Muscle of leg (tissue), 11 donors: ENCODE data around the gene BEST1. TPM values are rescaled to one million over a fixed set of nuclear protein-coding genes. Genes with fewer than 3 reads are reported as not detected.
A peak's percentile ranks its signal among the peaks of the same experiment; 100 is the strongest.

Source experiments
- DNase-seq: peaks from one replicate; pipeline ENCODE4 v3.0.0; 2013
- H3K27ac ChIP-seq: one replicate; pipeline ENCODE4 v1.5.1; 2013; ENCODE audit warnings: mild to moderate bottlenecking, low read length, control low read depth
- H3K27me3 ChIP-seq: one replicate; pipeline ENCODE4 v1.6.1; 2013; ENCODE audit warnings: low read length; ENCODE audit not compliant: control insufficient read depth, insufficient read depth
- H3K36me3 ChIP-seq: one replicate; pipeline ENCODE4 v1.6.1; 2013; ENCODE audit warnings: low read length; ENCODE audit not compliant: control insufficient read depth, insufficient read depth
- H3K4me1 ChIP-seq: one replicate; pipeline ENCODE4 v1.6.1; 2013; ENCODE audit warnings: low read length; ENCODE audit not compliant: control insufficient read depth, insufficient read depth
- H3K4me3 ChIP-seq: one replicate; pipeline ENCODE4 v1.5.1; 2013; ENCODE audit warnings: low read length, control low read depth
- H3K9me3 ChIP-seq: replicated peaks from 2 replicates; pipeline ENCODE4 v1.6.1; 2013; ENCODE audit warnings: low read depth, low read length; ENCODE audit not compliant: control insufficient read depth
- WGBS: methylation state at CpG from one replicate; pipeline ENCODE4 v1.1.5; 2013; ENCODE audit warnings: missing lambda C conversion rate; ENCODE audit not compliant: insufficient coverage; 5-methylcytosine and 5-hydroxymethylcytosine counted together
- polyA plus RNA-seq, 8 donors: library from polyadenylated mRNA; unstranded; fragments of 120-200 nt; gene quantifications; one replicate each; pipeline versions ENCODE4 v1.2.1 to v1.2.3, GENCODE V29; 2013; ENCODE audit warnings: inconsistent platforms in 1 of 8, low replicate concordance in 1 of 8; ENCODE audit not compliant: insufficient read length in 8 of 8, insufficient read depth in 1 of 8
- total RNA-seq: library from RNA; stranded (reverse); fragments of 120-200 nt; gene quantifications from one replicate; pipeline ENCODE4 v1.2.4, GENCODE V29; 2013

Gene BEST1
- total and polyA plus RNA-seq, 9 donors, result 1.6 to 4.2 (median 3.8) TPM

DNA sequence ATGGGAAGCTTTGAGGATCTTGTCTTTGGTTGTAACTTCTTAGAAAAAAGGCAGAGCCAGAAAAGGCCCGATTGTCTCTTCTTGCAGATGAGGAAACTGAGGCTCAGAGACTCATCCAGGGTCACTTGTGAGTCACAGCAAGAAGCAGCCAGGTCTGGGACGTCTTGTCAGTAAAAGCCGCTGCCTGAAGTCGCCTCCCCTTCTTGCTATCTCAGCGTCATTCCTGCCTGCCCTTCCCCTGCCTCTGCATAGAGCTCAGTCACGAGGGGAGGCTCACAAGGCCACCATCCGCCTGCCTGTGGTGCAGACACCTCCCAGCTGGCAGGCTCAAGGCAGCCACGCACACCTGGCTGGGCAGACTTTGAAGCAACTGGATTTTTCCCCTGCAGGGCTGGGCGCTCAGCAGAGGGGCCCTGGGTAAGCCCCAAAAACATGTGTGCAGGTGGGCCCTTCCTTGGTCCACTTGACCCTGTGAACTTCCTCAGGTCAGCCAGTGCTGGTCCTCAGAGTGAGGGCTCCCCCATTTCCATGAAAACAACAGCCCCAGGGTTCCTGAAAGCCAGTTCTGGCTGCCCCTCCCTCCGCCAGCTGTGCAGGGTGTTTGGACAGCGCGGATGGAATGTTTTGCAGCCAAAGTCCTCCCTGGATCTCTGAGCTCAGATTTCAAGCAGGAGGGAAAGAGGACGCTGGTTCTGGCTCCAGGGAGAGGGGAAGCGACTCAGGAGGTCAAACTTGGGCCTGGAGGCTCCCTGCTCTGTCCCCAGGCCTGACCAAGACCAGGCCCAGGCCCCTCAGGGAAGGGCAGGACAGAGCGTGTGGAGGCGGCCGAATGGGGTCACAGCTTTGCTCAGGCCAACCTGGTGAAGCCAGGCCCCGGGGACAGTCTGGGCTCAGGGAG is 26.7 kb upstream of the BEST1 start:
- Histone ChIP-seq H3K4me1 (peaks cover 69% of the 10 kb centered on the region), H3K27me3 (no peaks in the 10 kb centered on the region), H3K27ac (peak overlapping the region; percentile 99), H3K36me3 (no peaks in the 10 kb centered on the region), H3K9me3 (no peaks in the 10 kb centered on the region), H3K4me3 (no peak overlapping the region)
- DNase-seq, result peak; percentile 98
- 3% methylated on average over 15 of the region's 18 CpGs for WGBS

DNA sequence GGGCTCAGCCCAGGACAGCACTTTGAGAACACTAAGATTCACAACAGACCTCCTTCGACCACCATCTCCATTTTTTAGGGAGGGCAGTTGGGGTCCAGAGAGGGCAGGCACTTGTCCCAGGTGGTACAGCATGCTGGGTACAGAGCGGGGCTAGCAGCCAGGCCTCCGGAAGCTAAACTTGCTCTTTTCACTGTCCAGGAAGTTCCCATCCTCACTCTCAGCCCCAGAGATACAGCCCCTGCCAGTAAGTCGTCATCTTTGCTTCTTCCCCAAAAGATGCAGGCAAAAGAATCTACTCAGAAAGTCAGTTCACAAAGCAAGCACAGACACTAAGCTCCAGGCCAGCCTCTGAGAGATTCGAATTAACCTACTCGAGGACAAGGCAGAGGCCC is 26.1 kb upstream of the BEST1 start:
- H3K36me3 ChIP-seq, result no peaks in the 10 kb centered on the region
- H3K4me1 ChIP-seq, result peaks cover 63% of the 10 kb centered on the region
- peak; percentile 90 for DNase-seq
- no peaks in the 10 kb centered on the region for H3K9me3 ChIP-seq
- 13% methylated on average over 6 of the region's 6 CpGs for WGBS
- no peaks in the 10 kb centered on the region for H3K27me3 ChIP-seq
- no peak overlapping the region for H3K4me3 ChIP-seq
- peak overlapping the region; percentile 99 for H3K27ac ChIP-seq

DNA sequence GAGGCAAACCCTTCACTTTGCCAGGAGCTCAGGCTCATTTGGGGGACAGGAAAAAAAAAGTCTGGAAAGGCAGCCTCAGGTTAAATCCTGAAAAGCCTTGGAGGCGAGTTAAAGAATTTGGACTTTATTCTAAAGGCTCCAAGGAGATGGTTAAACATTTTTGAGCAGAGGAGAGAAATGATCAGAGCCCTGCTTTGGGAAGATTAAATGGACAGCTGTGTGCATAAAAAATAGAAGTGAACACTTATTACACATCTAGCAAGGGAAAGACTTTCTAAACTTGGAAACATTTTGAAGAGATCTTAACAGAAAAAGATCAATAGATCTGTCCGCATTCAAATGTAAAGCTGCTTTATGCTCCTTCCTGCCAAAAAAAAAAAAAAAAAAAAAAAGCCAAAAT is 24.4 kb upstream of the BEST1 start:
- Histone ChIP-seq H3K36me3 (no peaks in the 10 kb centered on the region), H3K27ac (peak overlapping the region; percentile 99), H3K4me1 (peaks cover 49% of the 10 kb centered on the region), H3K9me3 (no peaks in the 10 kb centered on the region), H3K27me3 (no peaks in the 10 kb centered on the region), H3K4me3 (no peak overlapping the region)
- DNase-seq, result peak; percentile 78
- WGBS, result no CpG with 5 or more reads among the region's 2 CpGs

DNA sequence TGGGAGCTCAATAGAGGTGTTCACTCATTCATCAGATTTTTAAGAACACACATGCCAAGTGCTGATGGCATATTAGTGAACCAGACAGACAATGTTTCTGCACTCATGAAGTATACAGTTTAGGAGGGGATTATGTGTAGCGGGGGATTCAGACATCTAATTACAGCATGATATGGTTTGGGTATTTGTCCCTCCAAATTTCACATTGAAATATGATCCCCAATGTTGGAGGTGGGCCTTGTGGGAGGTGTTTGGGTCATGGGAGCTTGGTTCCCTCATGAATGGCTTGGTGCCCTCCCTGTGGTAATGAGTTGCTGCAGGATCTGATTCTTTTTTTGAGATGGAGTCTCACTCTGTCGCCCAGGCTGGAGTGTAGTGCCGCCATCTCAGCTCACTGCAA is 23.9 kb upstream of the BEST1 start:
- Histone ChIP-seq H3K4me1 (peaks cover 47% of the 10 kb centered on the region), H3K27me3 (no peaks in the 10 kb centered on the region), H3K27ac (peak overlapping the region; percentile 4), H3K9me3 (no peaks in the 10 kb centered on the region), H3K4me3 (no peak overlapping the region), H3K36me3 (no peaks in the 10 kb centered on the region)
- WGBS, result 83% methylated on average over 1 of the region's 3 CpGs
- peak; percentile 43 for DNase-seq

DNA sequence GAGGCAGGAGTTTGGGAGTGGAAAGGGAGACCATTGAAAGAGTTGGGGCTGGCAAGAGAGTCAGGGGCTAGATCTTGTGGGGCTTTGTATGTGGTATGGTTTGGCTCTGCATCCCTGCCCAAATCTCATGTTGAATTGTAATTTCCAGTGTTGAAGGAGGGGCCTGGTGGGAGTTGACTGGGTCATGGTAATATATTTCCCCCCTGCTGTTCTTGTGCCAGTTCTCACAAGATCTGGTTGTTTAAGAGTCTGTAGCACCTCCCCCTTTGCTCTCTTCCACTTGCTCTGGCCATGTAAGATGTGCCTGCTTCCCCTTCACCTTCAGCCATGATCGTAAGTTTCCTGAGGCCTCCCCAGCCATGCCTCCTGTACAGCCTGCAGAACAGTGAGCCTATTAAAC is 22.6 kb upstream of the BEST1 start:
- H3K36me3 ChIP-seq, result no peaks in the 10 kb centered on the region
- H3K27ac ChIP-seq, result no peak overlapping the region
- DNase-seq, result no peak
- H3K4me3 ChIP-seq, result no peak overlapping the region
- WGBS, result no CpG with 5 or more reads among the region's 1 CpG
- H3K27me3 ChIP-seq, result no peaks in the 10 kb centered on the region
- peaks cover 35% of the 10 kb centered on the region for H3K4me1 ChIP-seq
- no peaks in the 10 kb centered on the region for H3K9me3 ChIP-seq

DNA sequence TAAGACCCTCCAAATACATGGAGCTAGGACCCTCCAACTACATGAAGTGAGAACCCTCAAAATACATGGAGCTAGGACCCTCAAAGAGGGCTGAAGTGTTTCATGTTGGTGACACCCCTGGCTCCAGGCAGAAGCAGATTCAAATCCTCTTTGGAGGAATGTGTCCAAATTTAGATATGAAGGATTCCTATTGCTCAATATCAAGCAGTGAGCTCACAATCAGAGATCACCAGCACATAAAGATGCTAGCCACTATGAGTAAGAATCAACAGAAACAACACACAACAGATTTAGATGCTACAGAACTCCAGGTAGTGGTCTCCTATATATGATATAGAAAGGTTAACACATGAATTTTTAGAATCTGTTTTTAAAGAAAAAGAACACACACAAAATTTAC is 21.5 kb upstream of the BEST1 start:
- no peak overlapping the region for H3K4me3 ChIP-seq
- H3K36me3 ChIP-seq, result no peaks in the 10 kb centered on the region
- H3K4me1 ChIP-seq, result peaks cover 24% of the 10 kb centered on the region
- no peak for DNase-seq
- H3K27me3 ChIP-seq, result no peaks in the 10 kb centered on the region
- H3K9me3 ChIP-seq, result peaks cover 3% of the 10 kb centered on the region
- H3K27ac ChIP-seq, result no peak overlapping the region

DNA sequence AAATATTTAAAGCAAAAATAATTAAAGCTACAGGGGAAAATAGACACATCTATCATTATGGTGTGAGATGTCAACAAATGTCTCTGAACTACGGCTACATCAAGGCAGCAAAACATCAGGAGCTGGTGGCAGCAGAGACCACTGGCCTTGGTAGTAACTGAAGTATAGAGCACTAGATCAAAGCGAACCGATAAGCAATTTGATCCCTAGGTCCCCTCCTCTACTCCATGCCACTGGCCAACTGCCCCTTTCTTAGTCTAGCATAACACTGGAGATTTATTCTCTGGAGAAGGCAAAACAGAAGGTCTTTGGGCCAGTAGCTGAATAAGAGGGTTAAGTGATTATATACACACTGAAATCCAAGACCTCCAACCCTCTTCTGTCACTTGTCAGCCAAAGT is 19.2 kb upstream of the BEST1 start:
- Histone ChIP-seq H3K4me3 (no peak overlapping the region), H3K4me1 (peaks cover 3% of the 10 kb centered on the region), H3K27ac (no peak overlapping the region), H3K9me3 (peaks cover 4% of the 10 kb centered on the region), H3K27me3 (no peaks in the 10 kb centered on the region), H3K36me3 (no peaks in the 10 kb centered on the region)
- 71% methylated on average over 1 of the region's 3 CpGs for WGBS
- no peak for DNase-seq

DNA sequence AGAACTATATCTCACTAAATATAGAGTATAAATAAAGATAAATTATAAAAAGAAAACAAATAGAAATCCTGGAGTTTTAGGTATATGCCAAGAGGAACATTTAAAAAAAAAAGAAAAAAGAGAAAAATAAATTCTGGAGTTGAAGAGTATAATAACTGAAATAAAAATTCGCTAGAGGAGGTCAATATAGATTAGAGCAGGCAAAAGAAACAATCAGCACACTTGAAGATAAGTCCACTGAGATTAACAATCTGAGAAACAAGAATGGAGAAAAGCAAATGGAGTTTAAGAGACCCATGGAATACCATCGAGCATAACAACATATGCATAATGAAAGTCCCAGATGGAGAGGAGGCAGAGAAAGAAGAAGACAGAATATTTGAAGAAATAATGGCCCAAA is 14.3 kb upstream of the BEST1 start:
- peaks cover 17% of the 10 kb centered on the region for H3K9me3 ChIP-seq
- H3K27me3 ChIP-seq, result no peaks in the 10 kb centered on the region
- H3K27ac ChIP-seq, result no peak overlapping the region
- no peak for DNase-seq
- WGBS, result no CpG with 5 or more reads among the region's 2 CpGs
- no peak overlapping the region for H3K4me3 ChIP-seq
- H3K36me3 ChIP-seq, result no peaks in the 10 kb centered on the region
- no peaks in the 10 kb centered on the region for H3K4me1 ChIP-seq

DNA sequence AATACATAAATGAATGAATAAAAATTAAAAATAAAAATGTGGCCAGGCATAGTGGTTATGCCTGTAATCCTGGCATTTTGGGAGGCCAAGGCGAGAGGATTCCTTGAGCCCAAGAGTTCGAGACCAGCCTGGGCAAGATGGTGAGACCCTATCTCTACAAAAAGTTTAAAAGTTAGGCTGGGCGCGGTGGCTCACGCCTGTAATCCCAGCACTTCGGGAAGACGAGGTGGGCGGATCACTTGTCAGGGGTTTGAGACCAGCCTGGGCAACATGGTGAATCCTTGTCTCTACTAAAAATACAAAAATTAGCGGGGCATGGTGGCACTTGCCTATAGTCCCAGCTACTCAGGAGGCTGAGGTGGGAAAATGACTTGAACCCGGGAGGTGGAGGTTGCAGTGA is 9.7 kb upstream of the BEST1 start:
- H3K4me3 ChIP-seq, result no peak overlapping the region
- peaks cover 14% of the 10 kb centered on the region for H3K9me3 ChIP-seq
- no peaks in the 10 kb centered on the region for H3K27me3 ChIP-seq
- DNase-seq, result no peak
- no peak overlapping the region for H3K27ac ChIP-seq
- WGBS, result 87% methylated on average over 5 of the region's 10 CpGs
- H3K4me1 ChIP-seq, result no peaks in the 10 kb centered on the region
- H3K36me3 ChIP-seq, result no peaks in the 10 kb centered on the region

DNA sequence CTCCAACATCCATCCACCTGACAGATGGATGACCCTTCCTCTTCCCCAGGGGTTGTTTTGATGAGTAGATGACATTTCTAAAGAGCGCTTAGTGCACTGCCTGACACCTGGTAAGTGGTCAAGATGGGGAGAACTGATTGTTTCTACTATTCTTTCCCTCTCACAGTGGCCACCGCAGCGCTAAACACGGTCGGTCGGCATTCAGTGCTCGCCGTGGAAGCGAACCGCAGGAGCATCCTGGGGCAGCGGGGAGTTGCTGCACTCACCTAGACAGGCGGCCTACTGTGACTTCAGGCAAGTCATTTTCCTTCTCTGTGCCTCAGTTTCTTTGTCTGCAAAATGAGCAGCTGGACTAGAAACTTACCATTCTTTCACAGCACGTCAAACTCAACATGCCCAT is 5.0 kb upstream of the BEST1 start:
- Histone ChIP-seq H3K27me3 (no peaks in the 10 kb centered on the region), H3K4me1 (peaks cover 21% of the 10 kb centered on the region), H3K36me3 (no peaks in the 10 kb centered on the region), H3K4me3 (no peak overlapping the region), H3K27ac (no peak overlapping the region), H3K9me3 (no peaks in the 10 kb centered on the region)
- 86% methylated on average over 12 of the region's 13 CpGs for WGBS
- DNase-seq, result no peak

DNA sequence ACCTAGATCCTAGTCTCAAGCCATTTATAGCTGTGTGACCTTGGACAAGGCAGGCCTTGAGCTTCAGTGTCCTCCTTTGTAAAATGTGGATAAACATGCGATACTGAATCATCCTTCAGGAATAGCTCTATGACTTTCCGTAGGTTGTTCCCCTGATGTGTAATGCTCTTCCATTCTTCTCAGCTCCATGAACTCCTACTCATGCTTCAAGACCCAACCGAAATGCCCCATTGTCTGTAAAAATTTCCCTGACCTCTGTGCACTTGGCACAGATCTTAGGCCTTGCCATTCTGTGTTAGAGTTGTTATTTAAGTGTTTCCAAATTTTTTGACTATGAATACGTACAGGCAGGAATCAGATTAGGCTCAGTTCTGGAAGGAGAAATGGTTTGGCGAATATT is 3.3 kb upstream of the BEST1 start:
- Histone ChIP-seq H3K4me1 (peaks cover 23% of the 10 kb centered on the region), H3K36me3 (no peaks in the 10 kb centered on the region), H3K27ac (no peak overlapping the region), H3K4me3 (no peak overlapping the region), H3K27me3 (no peaks in the 10 kb centered on the region), H3K9me3 (no peaks in the 10 kb centered on the region)
- no peak for DNase-seq
- WGBS, result 87% methylated on average over 4 of the region's 5 CpGs
